NCI-H446 treated with DMSO at 0.1 percent for 48 hours (cell line): ENCODE data around the gene MAPKBP1.

Experiments used
- DNase-seq: peaks from one replicate; lab custom pipeline; 2025; lab: John Stamatoyannopoulos, UW

The MAPKBP1 gene

DNA sequence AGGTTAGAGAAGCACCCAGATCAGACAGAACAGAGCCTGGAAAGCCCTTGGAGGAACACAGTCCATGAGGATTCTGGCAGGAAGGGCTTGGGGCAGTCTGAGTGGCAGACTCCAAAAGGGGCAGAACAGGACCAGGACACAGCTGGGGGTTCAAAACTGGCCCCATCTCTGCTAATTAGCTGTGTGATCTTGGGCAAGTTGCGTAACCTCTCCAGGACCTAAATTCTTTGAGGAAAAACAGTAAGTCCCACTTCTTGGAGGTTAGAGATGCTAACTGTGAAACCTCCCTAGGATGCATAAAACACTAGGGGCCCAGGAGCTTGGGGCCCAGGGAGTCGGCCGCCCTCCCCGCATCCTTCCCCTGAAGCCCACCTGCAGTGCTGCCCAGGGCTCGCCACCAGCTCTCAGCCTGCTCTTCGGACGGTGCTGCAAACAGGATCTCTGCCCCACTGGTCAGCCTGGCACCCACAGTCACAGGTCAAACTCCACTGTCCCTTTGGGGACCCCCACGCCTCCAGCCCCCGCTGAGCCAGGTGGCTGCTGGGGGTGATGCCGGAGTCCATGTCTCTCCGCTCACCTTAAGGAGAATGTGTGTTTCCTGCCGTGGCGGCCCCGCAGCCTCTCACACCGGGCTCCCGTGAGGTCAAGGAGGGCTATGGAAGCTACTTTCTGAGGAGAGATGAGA, 76.3 kb downstream of the MAPKBP1 start:
- no peak for DNase-seq

DNA sequence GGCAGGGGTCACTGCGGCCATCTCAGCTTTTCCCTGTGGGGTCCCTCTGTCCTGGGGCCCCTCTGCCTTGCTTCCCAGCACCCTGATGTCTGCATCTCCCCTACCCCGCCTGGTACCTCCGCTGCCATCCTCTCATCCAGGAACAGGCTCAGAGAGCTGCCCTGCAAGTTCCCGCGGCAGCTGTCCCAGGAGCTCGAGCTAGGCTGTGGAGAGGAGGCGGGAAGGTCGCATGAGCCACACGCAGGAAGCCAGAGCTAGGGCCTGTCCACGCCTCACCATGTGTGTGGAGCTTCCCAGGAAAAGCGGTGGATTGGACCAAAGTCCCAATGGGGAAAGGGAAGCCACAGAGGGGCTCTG, 76.9 kb downstream of the MAPKBP1 start:
- no peak for DNase-seq

DNA sequence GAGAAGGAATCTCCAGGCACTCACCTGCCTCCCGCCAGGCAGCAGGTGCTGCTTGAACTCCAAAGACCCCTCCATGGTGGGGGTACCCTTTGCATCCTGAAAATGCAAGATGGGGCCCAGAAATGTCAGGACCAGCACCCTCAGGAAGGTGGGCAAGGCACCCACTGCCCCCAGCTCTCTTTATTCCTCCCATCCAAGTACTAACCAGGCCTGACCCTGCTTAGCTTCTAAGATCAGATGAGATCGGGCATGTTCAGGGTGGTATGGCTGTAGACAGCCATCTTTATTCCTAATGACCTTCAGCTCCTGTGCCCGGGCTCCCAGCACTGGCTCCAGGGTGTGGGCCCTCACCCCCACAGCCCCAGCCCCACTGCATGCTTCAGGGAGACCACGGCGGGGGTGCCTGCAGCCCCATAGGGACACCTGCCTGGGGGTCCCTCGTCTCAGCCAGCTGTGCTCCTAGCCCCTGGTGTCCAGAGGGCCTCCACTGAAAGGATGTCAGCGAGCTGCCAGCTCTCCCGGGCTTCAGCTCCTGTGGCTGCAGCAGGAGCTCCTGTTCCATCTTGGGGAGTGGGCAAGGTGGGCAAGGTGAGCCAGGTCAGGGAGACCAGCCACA, 77.6 kb downstream of the MAPKBP1 start:
- DNase-seq = no peak

DNA sequence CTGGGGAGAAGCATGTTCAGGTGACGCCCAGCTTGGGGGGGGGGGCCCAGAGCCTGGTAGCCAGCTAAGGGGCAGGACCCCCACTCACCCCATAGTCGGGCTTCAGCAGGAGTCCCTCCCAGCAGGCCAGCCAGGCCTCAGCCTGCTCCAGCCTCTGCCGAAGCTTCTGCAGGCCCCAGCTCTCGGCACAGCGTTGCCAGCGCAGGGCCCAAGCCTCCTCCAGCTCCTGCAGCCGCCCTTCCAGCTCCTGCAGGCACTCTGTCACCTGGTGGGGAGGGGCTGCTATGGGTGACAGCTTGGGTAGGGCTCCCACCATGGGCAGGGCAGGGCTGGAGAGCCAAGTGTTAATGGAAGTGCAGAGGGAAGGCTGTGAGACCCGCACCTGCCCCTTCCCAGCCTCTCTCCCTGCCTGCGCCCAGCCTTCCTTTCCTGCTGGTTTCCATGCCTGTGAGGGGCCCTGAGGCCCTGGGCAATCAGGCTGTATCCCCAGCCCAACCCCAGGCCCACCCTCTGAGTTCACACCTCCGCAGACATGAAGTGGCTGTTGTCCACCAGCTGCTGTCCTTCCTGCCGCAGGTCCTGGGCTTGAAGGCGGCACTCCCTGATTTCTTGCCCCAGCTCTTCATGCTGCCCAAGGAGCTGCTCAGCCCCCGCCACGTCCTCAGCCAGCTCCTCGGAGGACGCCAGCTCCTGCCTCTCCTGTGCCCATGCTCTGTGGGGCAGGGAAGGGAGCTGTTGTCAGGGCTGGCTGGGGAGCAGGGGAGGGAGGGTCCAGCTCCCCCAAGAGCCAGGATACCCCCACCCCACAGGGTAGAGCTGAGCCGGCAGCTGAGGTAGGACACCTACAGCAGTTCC, 78.7 kb downstream of the MAPKBP1 start:
- no peak for DNase-seq

DNA sequence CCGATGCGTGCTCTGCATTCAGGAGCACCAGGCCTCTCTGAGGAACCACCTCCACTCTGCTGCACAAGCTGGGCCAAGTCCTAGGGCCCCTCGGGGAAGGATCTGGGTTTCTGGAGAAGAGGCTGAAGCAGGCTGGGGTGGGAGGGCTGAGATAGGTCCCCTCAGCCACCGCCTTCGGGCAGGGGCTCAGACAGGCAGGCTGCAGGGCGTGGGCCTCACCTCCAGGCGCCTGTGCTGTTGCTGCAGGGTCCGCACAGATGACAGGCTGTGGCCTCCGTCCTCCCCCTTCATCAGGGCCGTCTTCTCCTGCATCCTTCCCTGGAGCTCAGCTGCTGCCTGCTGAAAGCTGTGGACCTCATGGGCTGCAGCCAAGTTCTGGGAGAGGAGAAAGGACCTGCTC, 79.5 kb downstream of the MAPKBP1 start:
- DNase-seq = no peak

DNA sequence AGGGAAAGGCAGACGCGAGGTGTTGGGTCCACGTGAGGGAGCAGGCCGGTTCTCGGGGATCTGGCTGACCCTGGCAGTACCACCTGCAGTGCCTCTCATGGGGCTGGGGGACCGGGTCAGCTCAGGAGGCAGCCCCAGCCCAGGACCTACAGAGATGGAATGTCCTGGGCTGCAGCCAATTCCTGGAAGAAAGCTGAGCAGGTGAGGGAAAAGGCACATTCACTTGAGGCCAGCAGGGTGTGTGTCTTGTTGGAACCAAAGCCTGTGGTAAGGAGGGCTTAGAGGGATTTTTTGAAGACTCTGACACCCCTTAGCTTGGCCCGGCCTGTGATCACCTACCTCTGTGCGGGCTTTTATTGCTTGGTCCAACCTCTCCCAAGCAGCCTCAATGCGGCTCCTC, 80.2 kb downstream of the MAPKBP1 start:
- no peak for DNase-seq

DNA sequence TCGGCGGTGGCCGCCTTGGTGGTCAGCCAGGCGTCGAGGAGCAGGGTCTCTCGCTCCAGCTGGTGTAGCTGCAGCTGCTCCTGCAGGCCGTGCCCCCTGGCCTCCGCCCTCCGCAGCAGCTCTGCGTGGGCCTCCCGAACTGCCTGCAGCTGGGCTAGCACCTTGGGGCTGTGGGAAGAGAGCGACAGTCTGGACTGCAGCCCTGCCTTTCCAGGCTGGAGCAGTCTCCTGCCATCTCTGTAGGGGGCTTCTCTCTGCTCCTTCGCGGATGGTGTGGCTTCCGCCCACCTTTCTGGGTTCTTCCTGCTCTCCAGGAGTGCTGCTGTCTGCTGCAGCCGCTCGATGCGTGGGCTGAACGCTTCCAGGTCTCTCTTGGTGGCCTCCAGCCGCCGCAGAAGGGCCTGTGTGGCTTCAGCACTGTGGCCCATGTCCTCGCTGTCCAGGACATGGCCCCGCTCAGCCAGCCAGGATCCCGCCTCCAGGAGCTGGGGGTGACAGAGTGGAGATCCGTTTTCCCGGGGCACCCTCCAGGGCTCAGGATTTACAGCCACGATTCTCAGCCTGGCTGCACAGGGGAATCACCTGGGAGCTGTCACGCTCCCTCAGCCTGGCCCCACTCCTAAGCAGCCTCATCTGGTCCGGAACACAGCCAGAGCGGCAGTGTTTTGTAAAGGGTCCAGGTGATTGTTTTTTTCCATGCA, 81.1 kb downstream of the MAPKBP1 start:
- DNase-seq = no peak

DNA sequence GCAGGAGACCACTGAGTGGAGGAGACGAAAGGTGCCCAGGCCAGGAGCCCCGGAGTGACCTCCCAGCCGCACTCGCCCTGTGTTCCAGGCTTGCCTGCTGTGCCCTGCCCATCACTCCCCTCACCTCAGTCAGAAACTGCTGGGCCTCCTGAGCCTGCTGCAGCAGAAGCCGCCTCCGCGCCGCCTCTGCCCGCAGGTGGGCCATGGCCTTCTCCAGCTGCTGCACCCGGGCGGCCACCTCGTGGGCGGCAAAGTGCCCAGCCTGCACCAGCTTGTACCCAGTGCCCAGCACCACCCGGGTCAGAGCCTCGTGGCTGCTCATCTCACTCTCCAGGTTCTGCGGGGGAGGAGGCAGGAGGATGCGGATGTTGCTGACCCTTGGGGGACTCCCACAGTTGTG, 82.0 kb downstream of the MAPKBP1 start:
- no peak for DNase-seq

DNA sequence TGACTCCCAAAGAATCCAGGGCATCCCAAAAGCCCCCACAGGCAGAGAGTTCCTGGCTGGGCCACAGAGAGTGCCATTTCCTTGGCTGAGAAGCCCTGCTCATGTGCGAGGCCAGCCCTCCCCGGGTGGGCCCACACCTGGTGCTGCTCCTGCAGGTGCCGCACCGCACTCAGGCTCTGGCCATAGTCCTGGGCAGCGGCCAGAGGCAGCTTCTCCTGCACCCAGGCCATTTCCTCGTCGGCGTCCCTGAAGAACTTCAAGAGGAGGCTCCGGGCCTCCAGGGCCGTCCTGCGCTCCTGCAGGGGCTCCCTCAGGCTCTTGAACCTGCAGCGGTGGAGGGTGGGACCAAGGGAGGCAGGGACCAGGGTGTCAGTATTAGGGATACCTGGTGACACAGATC, 82.4 kb downstream of the MAPKBP1 start:
- no peak for DNase-seq

DNA sequence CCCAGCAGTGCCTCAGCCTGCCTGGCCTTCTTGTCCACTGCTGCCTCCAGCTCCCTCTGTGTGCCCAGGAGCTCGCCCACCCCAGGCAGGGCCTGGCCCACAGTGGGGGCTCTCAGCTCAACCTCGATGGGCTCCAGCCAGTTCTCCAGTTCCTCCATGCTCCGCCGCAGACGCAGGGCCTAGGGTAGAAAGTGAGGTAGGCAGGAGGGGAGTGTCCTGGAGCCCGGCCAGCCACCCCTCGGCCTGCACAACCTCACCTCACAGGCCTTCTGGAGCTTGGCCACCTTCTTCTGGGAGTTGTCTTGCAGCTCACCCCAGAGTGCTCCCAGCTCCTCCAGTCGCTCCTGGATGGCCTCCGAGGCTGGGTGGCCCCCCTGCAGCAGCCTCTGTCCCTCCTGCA, 83.0 kb downstream of the MAPKBP1 start:
- no peak for DNase-seq

DNA sequence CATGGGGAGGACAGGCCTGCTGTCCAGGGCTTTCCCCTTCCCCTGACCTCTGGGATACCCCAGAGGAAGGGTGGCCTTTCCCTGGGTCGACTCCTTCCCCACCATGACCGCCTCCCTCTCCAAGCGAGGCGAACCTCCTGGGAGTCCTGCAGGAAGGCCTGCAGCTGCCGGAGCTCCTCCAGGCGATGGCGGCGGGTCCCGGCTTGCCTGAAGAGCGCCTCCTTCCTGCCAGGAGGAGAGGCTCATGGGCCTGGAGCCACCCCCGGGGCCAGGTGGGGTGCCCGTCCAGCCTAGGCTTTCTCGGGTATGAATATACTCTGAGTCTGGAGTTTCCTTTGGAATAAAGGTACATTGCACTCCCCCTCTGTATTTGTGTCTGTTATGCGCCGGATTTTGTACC, 84.5 kb downstream of the MAPKBP1 start:
- DNase-seq = no peak

DNA sequence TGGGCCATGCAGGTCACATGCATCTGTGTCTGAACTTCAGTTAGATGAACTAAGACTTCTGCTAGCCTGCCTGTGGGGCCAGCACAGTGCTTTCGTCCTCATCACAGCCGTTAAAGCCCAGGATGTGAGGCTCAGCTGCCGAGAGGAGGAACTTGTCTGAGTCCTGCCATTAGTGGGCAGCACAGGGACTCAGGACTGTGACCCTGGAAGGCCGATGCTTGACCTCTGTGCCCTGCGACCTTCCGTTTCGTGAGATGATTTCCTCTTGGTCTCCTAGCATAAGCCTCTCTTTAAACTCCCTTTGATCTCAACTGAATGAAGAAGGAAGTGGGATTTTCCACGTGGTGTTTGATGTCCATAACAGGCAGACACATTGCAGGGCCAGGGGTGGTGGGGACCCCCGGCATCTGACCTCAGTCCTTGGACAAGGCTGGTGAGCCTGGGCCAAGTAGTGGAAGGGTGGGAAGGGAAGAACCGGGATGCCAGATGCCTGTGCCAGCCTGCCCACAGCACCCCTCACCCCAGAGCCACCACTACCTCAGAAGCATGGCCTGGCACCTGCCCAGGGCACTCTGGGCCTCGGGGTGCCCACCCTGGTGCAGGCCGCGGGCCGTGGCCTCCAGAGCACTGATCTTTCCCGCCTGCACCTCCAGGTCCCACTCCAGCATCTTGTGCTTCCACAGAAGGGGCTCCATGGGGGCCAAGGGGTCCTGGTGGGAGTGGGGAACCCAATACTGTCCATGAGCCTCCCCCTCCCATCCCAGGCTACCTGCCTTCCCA, 86.0 kb downstream of the MAPKBP1 start:
- no peak for DNase-seq

DNA sequence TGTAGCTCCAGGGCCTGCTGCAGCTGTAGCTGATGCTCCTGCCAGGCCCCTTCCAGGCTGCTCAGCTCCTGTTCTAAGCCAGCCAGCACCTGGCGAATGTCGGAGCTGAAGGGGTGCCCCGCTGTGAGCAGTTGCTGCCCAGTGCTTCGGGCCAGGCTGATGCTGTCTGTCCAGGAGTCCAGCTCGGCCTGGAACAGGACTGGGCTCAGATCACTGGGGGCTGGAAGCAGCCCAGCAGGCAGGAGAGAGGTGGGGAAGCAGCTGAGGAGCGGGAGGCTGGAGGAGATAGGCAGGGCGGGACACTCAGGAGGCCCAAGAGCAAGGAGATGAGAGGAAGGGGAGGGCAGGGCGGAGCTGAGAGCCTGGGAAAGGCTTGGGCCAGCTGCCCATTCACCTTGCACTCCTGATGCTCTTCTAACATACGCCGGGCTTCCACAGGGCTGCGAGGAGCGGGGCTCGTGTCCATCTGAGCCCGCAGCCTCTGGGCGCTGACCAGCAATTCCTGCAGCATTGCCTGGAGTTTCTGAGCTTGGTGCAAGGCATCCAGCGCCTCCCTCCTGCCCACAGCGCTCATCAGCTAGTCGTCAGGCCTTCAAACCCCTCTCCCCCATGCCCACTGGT, 87.6 kb downstream of the MAPKBP1 start:
- DNase-seq = no peak

DNA sequence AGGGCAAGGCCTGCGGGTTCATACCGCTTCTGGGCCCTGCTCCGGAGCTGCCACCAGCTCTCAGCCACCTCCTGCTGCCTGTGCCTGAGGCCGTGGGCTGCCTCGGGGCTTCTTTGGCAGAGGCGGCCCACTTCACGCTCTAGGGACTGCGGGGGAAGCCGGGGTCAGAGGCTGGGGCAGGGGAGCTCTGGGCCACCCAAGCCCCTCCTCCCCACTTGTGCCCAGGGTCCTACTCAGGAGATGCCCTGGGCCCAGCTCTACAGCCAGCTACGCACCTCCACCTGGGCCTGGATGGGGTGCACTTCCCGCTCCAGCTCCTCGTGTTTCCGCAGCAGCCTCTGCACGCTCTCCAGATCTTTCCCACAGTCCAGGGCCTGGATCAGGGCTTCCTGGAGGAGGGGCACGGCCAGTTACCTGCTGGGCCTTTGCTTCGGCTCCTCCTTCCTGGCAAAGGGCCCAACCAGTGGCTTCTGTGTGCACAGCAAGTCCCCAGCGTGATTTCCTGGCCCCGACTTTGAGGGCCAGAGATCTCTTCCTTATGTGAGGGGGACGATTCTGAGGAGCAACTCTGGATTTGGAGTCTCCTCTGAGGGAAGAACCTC, 88.3 kb downstream of the MAPKBP1 start:
- no peak for DNase-seq

DNA sequence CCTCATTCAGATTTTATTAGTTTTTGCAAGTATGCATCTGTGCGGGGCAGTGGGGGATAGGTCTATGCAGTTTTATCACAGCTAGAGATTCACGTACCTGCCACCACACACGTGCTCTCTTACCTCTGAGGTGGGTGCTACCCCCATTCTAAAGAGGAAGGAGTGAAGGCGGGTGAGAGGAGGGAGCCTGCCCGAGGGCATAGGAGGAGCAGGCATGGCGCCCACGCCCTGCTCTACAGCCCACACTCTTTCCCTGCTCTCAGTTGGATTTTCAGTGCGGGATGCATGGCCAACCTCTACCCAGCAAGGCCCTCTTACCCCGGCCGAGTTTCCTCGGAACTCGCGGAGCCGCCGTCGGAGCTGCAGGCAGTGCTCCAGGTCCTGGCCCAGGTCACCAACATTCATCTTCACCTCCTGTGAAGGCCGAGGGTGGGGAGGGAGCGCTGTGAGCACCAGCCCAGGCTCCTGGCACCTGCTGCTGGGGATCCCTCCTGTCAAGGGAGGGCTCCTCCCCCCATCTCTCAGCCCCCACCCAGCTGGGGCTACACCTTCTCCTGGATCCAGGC, 91.3 kb downstream of the MAPKBP1 start:
- DNase-seq = no peak

DNA sequence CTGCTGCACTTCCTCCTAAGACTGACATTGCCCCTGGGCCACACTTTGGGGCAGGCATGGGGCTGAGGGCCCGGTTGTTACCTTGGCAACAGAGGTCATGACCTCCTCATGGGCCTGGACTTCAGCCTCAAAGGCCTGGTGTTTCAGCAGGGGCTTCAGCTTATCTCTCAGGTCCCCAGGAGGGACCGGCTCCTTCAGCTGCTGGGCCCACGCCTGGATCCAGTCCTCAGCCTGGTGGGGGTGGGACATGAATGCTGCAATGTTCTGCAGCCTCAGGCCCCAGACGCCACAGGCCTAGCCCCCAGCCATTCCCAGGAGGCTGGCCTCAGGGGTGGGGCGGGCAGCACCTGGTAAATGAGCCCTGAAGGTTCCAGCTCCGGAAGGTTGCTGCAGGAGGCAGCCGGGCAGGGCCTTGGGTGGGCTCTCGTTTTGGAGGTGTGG, 92.0 kb downstream of the MAPKBP1 start:
- DNase-seq = no peak

DNA sequence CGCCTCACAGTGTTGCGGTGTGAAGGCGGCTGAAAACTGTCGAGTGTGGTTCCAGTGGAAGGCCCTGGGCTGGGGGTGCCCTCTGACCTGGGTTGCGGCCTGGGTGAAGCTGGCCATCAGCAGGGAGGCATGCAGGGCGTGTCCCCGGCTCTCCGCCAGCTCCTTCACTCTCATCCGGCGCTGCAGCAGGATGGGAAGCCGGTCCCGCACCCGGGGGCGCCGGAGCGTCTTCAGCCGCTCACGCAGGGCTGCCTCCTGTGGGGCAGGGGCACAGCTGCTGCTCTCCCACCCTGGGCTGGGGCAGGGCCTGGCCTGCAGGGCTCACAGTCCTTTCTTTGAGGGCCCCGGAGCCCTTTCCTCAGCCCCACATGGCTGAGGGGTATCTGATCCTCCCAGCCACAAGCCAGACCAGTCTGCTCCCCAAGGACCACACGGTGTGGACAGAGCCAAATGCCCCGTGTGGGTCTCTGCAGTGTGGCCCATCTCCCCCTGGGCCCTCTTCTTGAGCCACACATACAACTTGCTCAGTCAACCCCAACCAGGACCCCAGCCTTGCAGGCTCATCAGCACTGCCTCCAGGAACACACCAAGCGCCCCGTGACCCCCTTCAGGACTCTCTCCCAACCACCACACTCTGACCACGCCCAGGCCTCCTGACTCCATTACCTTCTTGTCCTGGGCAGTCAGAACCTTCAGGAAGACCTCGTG, 92.7 kb downstream of the MAPKBP1 start:
- DNase-seq = no peak

DNA sequence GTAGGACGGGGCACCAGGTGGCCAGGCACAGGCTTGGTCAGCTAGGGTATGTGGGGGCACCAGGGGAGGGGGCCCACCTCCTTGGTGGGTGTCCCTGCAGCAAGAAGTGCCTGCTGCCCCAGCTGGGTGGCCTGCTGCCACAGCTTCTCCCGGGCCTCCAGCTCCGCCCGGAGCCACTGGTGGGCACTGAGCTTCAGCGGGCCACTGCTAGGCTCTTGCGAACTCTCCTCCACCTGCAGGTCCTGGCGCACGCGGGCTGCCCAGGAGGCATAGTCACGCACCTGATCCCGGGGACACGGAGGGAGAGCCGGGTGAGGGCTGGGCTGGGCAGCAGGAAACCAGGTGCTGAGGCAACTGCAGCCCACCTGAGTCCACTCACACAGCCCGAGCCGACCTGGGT, 94.0 kb downstream of the MAPKBP1 start:
- no peak for DNase-seq

DNA sequence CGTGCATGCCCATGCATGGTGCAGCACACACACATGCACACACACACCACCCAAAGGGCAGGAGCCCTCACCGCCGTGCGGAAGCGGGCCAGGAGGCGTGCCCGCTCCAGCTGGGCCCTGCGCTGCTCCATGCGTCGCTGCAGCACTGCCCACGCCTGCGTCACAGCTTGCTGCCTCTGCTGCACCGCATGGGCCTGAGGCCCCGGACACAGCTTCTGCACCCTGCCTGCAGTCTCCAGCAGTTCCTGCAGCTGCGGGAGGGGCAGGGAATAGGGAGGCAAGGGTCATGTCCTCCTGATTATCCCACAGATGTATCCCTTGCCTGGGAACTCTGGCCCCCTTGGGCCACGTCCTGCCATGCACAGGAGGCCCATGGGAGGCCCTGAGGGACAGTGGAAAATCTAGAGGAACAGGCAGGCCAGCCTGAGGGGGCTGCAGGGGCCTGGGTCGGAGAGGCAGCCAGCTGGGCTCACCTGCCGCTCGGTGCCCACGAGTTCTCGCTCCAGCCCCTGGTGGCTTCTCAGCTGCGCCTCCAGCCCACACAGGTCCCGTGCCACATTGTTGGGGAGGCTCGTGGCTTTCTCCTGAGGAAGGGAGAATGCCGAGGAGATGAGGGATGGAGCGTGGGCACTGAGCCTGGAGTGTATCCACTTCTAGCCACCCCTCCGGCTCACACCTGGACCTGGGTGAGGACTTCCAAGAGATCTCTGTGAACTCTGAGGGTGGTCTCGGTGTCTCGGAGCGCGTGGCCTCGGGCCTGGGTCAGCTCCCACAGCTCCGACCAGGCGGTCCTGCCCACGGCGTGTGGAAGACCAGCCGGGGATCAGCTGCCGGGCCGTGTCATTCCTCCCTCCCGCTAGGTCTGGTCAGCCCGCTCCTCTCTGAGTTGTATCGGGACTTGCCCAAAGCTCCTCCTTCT, 95.7 kb downstream of the MAPKBP1 start:
- DNase-seq = no peak
